GM12878 (cell line): ENCODE measurements around the gene SLC23A1. TPM values are rescaled to one million over a fixed set of nuclear protein-coding genes. Genes with fewer than 3 reads are reported as not detected.

Experiments used
- ASH2L ChIP-seq: fragments of 300-600, 200-600 bp; sonication (generic); IDR thresholded peaks from 2 replicates; pipeline ENCODE4 v1.6.1; 2017; ENCODE audit warnings: low read depth, mild to moderate bottlenecking, borderline replicate concordance
- ATF7 ChIP-seq: fragments of 450-650 bp; IDR thresholded peaks from 2 replicates; pipeline ENCODE4 v1.6.1; 2016; ENCODE audit warnings: low read depth, mild to moderate bottlenecking
- CHD2 ChIP-seq: IDR thresholded peaks from 2 replicates; pipeline ENCODE4 v1.6.1; 2011; ENCODE audit warnings: low read depth, low read length, improper control_type of control experiment, borderline replicate concordance
- CREB1 ChIP-seq: IDR thresholded peaks from 2 replicates; pipeline ENCODE4 v1.6.1; 2012; ENCODE audit warnings: low read depth, mild to moderate bottlenecking, inconsistent platforms
- IRF4 ChIP-seq: IDR thresholded peaks from 2 replicates; pipeline ENCODE4 v1.6.1; 2011; ENCODE audit warnings: low read depth, low read length
- MEF2A ChIP-seq: IDR thresholded peaks from 2 replicates; pipeline ENCODE4 v1.6.1; 2011; ENCODE audit warnings: low read depth, mild to moderate bottlenecking, low read length, moderate library complexity; ENCODE audit not compliant: insufficient read depth
- MYB ChIP-seq: fragments of 150-350 bp; IDR thresholded peaks from 2 replicates; pipeline ENCODE4 v1.6.1; 2014; ENCODE audit warnings: mild to moderate bottlenecking, low read depth, low read length, borderline replicate concordance
- PAX8 ChIP-seq: fragments of 450-650 bp; IDR thresholded peaks from 2 replicates; pipeline ENCODE4 v1.6.1; 2017; ENCODE audit warnings: mild to moderate bottlenecking, moderate library complexity
- PML ChIP-seq: IDR thresholded peaks from 2 replicates; pipeline ENCODE4 v1.6.1; 2012; ENCODE audit warnings: low read length, inconsistent platforms
- POU2F2 ChIP-seq: IDR thresholded peaks from 3 replicates; pipeline ENCODE4 v1.6.1; 2011; ENCODE audit warnings: low read depth, mild to moderate bottlenecking, low read length, borderline replicate concordance
- RAD21 ChIP-seq: IDR thresholded peaks from 2 replicates; pipeline ENCODE4 v1.6.1; 2011; ENCODE audit warnings: mild to moderate bottlenecking, low read depth, low read length, moderate library complexity; ENCODE audit not compliant: insufficient read depth
- RFX5 ChIP-seq: IDR thresholded peaks from 2 replicates; pipeline ENCODE4 v1.6.1; 2011; ENCODE audit warnings: low read depth, low read length, improper control_type of control experiment
- RUNX3 ChIP-seq: IDR thresholded peaks from 2 replicates; pipeline ENCODE4 v1.6.1; 2012; ENCODE audit warnings: low read length, inconsistent platforms
- SMAD1 ChIP-seq: fragments of 450-650 bp; IDR thresholded peaks from 2 replicates; pipeline ENCODE4 v1.6.1; 2018; ENCODE audit warnings: mild to moderate bottlenecking, low read depth; ENCODE audit not compliant: partially characterized antibody
- SMARCA5 ChIP-seq: fragments of 450-650 bp; IDR thresholded peaks from 2 replicates; pipeline ENCODE4 v1.6.1; 2017; ENCODE audit warnings: mild to moderate bottlenecking
- SP1 ChIP-seq: IDR thresholded peaks from one replicate; pipeline ENCODE4 v1.6.1; 2011; ENCODE audit warnings: low read depth, low read length
- SRF ChIP-seq, 2 experiments: IDR thresholded peaks; 2 replicates each; pipeline ENCODE4 v1.6.1; 2011; ENCODE audit warnings: low read depth in 2 of 2, low read length in 2 of 2, mild to moderate bottlenecking in 1 of 2, moderate library complexity in 1 of 2
- TBL1XR1 ChIP-seq: IDR thresholded peaks from 2 replicates; pipeline ENCODE4 v1.6.1; 2012; ENCODE audit warnings: low read depth, low read length, improper control_type of control experiment
- TCF7 ChIP-seq: IDR thresholded peaks from 2 replicates; pipeline ENCODE4 v1.6.1; 2014; ENCODE audit warnings: antibody characterized with exemption, borderline replicate concordance
- WRNIP1 ChIP-seq: IDR thresholded peaks from 2 replicates; pipeline ENCODE4 v1.6.1; 2011; ENCODE audit warnings: low read depth, low read length, improper control_type of control experiment, borderline replicate concordance
- ZBED1 ChIP-seq: IDR thresholded peaks from 2 replicates; pipeline ENCODE4 v1.6.1; 2016; ENCODE audit warnings: borderline replicate concordance
- ZNF24 ChIP-seq: fragments of 450-650 bp; IDR thresholded peaks from 2 replicates; pipeline ENCODE4 v1.6.1; 2017; ENCODE audit warnings: antibody characterized with exemption, mild to moderate bottlenecking
- ZNF592 ChIP-seq: fragments of 450-650 bp; IDR thresholded peaks from 2 replicates; pipeline ENCODE4 v1.6.1; 2017; ENCODE audit warnings: mild to moderate bottlenecking, moderate library complexity
- polyA plus RNA-seq, 11 experiments: library from polyadenylated mRNA; depleted of rRNA in 4 of 11; unstranded in 6 of 11; stranded (reverse) in 5 of 11; fragments of >200 nt; fragmentation: Nextera tagmentation in 4 of 11; fragmentation: Illumina TruSeq in 1 of 11; extraction: Ambion mirVana in 4 of 11; extraction: Trizol in 1 of 11; gene quantifications; 1 replicate in 1 of 11; 2 replicates in 10 of 11; pipeline versions ENCODE4 v1.2.1 to v1.2.3, GENCODE V29; 2011 to 2016; ENCODE audit warnings: inconsistent platforms in 2 of 11, missing spikeins in 2 of 11, low read depth in 1 of 11
- total RNA-seq, 4 experiments: library from RNA; depleted of rRNA in 3 of 4; stranded (reverse); fragments of >200 nt in 3 of 4; fragmentation: Illumina TruSeq in 1 of 4; extraction: Trizol in 1 of 4; gene quantifications; 2 replicates each; pipeline versions ENCODE4 v1.2.1 to v1.2.3, GENCODE V29; 2013 to 2021
- TF ChIP-seq, protein P1 (sequence below): fragments of 450-650 bp; IDR thresholded peaks from 2 replicates; pipeline ENCODE4 v1.6.1; 2017; ENCODE audit warnings: mild to moderate bottlenecking, low read depth, inconsistent platforms; ENCODE audit not compliant: poor library complexity, severe bottlenecking
- TF ChIP-seq, protein P2 (sequence below), 3 experiments: IDR thresholded peaks in 2 of 3; conservative IDR thresholded peaks in 1 of 3; 2 replicates each; pipeline ENCODE4 v1.5.1; 2011; ENCODE audit warnings: low read depth in 3 of 3, low read length in 3 of 3, mild to moderate bottlenecking in 3 of 3, control low read depth in 2 of 3, moderate library complexity in 2 of 3, inconsistent platforms in 1 of 3, mixed read lengths in 1 of 3; ENCODE audit not compliant: control insufficient read depth in 2 of 3, insufficient read depth in 1 of 3; ENCODE audit errors: extremely low read depth in 1 of 3

The SLC23A1 gene
- total and polyA plus RNA-seq, 10 of the 15 experiments (the other 5 are each of a cell fraction or from before 2014, with no cell fraction given): 0.35 to 4.7 (median 1.6) TPM

DNA sequence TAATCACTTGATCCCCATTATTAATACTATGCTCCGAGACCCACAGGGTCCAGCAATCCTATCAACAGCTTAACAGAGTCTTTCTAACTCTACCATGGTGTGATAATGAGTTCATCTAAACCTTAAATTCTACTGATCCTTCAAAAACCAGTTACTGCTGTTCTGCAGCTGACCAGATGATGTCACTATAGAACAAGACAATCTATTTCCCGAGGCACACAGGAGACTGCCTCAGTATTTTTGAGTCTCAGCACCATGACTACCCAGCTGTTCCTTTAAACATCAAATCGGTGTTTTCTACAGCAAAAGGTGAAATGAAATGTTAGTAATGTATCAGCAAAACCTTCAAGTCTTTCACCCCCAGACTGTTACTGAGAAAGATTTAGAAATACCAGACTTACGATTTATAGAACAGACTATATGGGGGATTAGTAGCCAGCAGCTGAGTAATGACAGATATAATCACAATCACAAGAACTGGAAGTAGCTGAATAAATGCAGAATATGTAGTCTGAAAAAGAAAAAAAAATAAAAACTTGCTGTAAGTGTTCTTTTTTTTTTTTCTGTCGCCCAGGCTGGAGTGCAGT is 39.3 kb upstream of the SLC23A1 start (continued):
- TF ChIP-seq CHD2 (no peak), TBL1XR1 (no peak), SP1 (no peak), PML (peak; percentile 27; the same call in 1 of the 2 replicates), ZNF592 (no peak), TCF7 (no peak), POU2F2 (no peak), SMAD1 (no peak), ZNF24 (0 out of 2 replicates have a peak, but pooled peaks have one; percentile 33), WRNIP1 (no peak), ZBED1 (no peak), SMARCA5 (0 out of 2 replicates have a peak, but pooled peaks have one; percentile 23), RAD21 (peak; percentile 99), SRF (IDR thresholded peaks at IDR 0.05; ENCODE audit: low read depth in 2 of 2, low read length in 2 of 2) (no peak), PAX8 (no peak), ATF7 (peak; percentile 90), RUNX3 (0 out of 2 replicates have a peak, but pooled peaks have one; percentile 16), IRF4 (no peak), CREB1 (no peak), MYB (no peak), RFX5 (no peak), ASH2L (no peak), MEF2A (0 out of 2 replicates have a peak, but pooled peaks have one; percentile 34)
- TF ChIP-seq, protein P1, sequence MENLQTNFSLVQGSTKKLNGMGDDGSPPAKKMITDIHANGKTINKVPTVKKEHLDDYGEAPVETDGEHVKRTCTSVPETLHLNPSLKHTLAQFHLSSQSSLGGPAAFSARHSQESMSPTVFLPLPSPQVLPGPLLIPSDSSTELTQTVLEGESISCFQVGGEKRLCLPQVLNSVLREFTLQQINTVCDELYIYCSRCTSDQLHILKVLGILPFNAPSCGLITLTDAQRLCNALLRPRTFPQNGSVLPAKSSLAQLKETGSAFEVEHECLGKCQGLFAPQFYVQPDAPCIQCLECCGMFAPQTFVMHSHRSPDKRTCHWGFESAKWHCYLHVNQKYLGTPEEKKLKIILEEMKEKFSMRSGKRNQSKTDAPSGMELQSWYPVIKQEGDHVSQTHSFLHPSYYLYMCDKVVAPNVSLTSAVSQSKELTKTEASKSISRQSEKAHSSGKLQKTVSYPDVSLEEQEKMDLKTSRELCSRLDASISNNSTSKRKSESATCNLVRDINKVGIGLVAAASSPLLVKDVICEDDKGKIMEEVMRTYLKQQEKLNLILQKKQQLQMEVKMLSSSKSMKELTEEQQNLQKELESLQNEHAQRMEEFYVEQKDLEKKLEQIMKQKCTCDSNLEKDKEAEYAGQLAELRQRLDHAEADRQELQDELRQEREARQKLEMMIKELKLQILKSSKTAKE: peak; percentile 50
- TF ChIP-seq, protein P2, sequence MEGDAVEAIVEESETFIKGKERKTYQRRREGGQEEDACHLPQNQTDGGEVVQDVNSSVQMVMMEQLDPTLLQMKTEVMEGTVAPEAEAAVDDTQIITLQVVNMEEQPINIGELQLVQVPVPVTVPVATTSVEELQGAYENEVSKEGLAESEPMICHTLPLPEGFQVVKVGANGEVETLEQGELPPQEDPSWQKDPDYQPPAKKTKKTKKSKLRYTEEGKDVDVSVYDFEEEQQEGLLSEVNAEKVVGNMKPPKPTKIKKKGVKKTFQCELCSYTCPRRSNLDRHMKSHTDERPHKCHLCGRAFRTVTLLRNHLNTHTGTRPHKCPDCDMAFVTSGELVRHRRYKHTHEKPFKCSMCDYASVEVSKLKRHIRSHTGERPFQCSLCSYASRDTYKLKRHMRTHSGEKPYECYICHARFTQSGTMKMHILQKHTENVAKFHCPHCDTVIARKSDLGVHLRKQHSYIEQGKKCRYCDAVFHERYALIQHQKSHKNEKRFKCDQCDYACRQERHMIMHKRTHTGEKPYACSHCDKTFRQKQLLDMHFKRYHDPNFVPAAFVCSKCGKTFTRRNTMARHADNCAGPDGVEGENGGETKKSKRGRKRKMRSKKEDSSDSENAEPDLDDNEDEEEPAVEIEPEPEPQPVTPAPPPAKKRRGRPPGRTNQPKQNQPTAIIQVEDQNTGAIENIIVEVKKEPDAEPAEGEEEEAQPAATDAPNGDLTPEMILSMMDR (IDR thresholded peaks at IDR 0.05 in 2 of 3, conservative IDR thresholded peaks at IDR 0.05 in 1 of 3; ENCODE audit: control insufficient read depth in 2 of 3, extremely low read depth in 1 of 3, insufficient read depth in 1 of 3, low read depth in 3 of 3, low read length in 3 of 3): peak; percentile 85 to 95 (median 94)
